Skeletal muscle cell (primary cell): Measurements from ENCODE around the gene SST.
"Not testable (repeated sequence)": the region's sequence is repeated elsewhere in the genome, so short reads cannot be mapped to it uniquely, and the experiment has no call there.

Experiments
- DNase-seq: peaks from one replicate; pipeline ENCODE4 v3.0.0-alpha.2; 2010; ENCODE audit warnings: low read depth
- H3K4me3 ChIP-seq: 2 replicates; pipeline ENCODE4 v1.5.1; 2011; ENCODE audit warnings: low read depth, mild to moderate bottlenecking, control low read depth, low read length, moderate library complexity

SST gene

GRCh38 chr3:187685948-187686347 lies 15.8 kb upstream of the SST start:
- H3K4me3 ChIP-seq: no peak overlapping the region
- DNase-seq: no peak

- H3K4me3 ChIP-seq: no peak overlapping the region
- no peak for DNase-seq
Measured at GRCh38 chr3:187684880-187685279, 14.7 kb upstream of the SST start.

- no peak overlapping the region for H3K4me3 ChIP-seq
- DNase-seq: no peak
Measured at GRCh38 chr3:187684444-187684843, 14.2 kb upstream of the SST start.

GRCh38 chr3:187681756-187682155 lies 11.6 kb upstream of the SST start:
- not testable (repeated sequence) for H3K4me3 ChIP-seq, DNase-seq

- no peak overlapping the region for H3K4me3 ChIP-seq
- no peak for DNase-seq
Measured at GRCh38 chr3:187679638-187680396, 9.6 kb upstream of the SST start.

- no peak for DNase-seq
- no peak overlapping the region for H3K4me3 ChIP-seq
Measured at GRCh38 chr3:187678726-187679268, 8.6 kb upstream of the SST start.

GRCh38 chr3:187677604-187678003 lies 7.4 kb upstream of the SST start:
- DNase-seq: no peak
- H3K4me3 ChIP-seq: no peak overlapping the region

GRCh38 chr3:187673012-187673411 lies 2.8 kb upstream of the SST start:
- H3K4me3 ChIP-seq: no peak overlapping the region
- no peak for DNase-seq

- DNase-seq: no peak
- H3K4me3 ChIP-seq: no peak overlapping the region
Measured at GRCh38 chr3:187667526-187667925, 2.7 kb downstream of the SST start.

- no peak for DNase-seq
- H3K4me3 ChIP-seq: no peak overlapping the region
Measured at GRCh38 chr3:187665764-187666402, 4.3 kb downstream of the SST start.

GRCh38 chr3:187665010-187665409 lies 5.2 kb downstream of the SST start:
- DNase-seq: no peak
- no peak overlapping the region for H3K4me3 ChIP-seq

- DNase-seq: no peak
Measured at GRCh38 chr3:187662848-187663409, 7.3 kb downstream of the SST start.

GRCh38 chr3:187661267-187661666 lies 8.9 kb downstream of the SST start:
- H3K4me3 ChIP-seq: no peak overlapping the region
- DNase-seq: no peak

More at GRCh38 chr3:187662848-187663409, 7.3 kb downstream of the SST start:
- H3K4me3 ChIP-seq: no peak overlapping the region

- H3K4me3 ChIP-seq: no peak overlapping the region
- DNase-seq: no peak
Measured at GRCh38 chr3:187651282-187651681, 18.9 kb downstream of the SST start.

GRCh38 chr3:187648177-187648576 lies 22.0 kb downstream of the SST start:
- no peak overlapping the region for H3K4me3 ChIP-seq
- no peak for DNase-seq

GRCh38 chr3:187646906-187647660 lies 23.1 kb downstream of the SST start:
- no peak for DNase-seq
- H3K4me3 ChIP-seq: no peak overlapping the region

- not testable (repeated sequence) for H3K4me3 ChIP-seq, DNase-seq
Measured at GRCh38 chr3:187645379-187645778, 24.8 kb downstream of the SST start.

GRCh38 chr3:187642861-187643260 lies 27.3 kb downstream of the SST start:
- DNase-seq: no peak
- no peak overlapping the region for H3K4me3 ChIP-seq

- H3K4me3 ChIP-seq: no peak overlapping the region
- no peak for DNase-seq
Measured at GRCh38 chr3:187641320-187642016, 28.7 kb downstream of the SST start.
